Adipose tissue (tissue), 3 donors: Measurements from ENCODE around the gene HMX3. TPM values are rescaled to one million over a fixed set of nuclear protein-coding genes. Genes with fewer than 3 reads are reported as not detected.

Experiments used
- H3K27ac ChIP-seq: one replicate; pipeline ENCODE4 v1.5.1; 2013; ENCODE audit warnings: low read depth, low read length
- WGBS, 3 donors: extraction: QIAGEN DNeasy Blood & Tissue Kit; methylation state at CpG; one replicate each; pipeline ENCODE4 v1.1.7; 2013; 5-methylcytosine and 5-hydroxymethylcytosine counted together
- polyA plus RNA-seq, 3 donors: library from polyadenylated mRNA; stranded (reverse); fragments of 200-250 nt; gene quantifications; one replicate each; pipeline ENCODE4 v1.2.3, GENCODE V29; 2013
- donor health status: healthy with polysubstance abuse.
- donor health status: Bipolar disorder and iron deficiency.
- donor health status: healthy.

HMX3 gene
- polyA plus RNA-seq, 3 donors: 0.67 TPM; not detected in 2

- no peak overlapping the region for H3K27ac ChIP-seq
- 1 to 4% (median 2%) methylated on average over 48 of the region's 48 CpGs for WGBS, 3 donors
Observed at GRCh38 chr10:123132576-123133477, 2.9 kb upstream of the HMX3 start.

- 4 to 8% (median 6%) methylated on average over 40 of the region's 40 CpGs for WGBS, 3 donors
- H3K27ac ChIP-seq: no peak overlapping the region
Observed at GRCh38 chr10:123133541-123134342, 2.0 kb upstream of the HMX3 start.

- no peak overlapping the region for H3K27ac ChIP-seq
Observed at GRCh38 chr10:123134343-123134914, 1.3 kb upstream of the HMX3 start.

GRCh38 chr10:123134915-123135414, 805 bp upstream of the HMX3 start:
- WGBS, 3 donors: 2 to 3% (median 2%) methylated on average over 35 to 46 of the region's 46 CpGs

More at GRCh38 chr10:123134343-123134914, 1.3 kb upstream of the HMX3 start:
- WGBS, 3 donors: 3 to 5% (median 3%) methylated on average over 42 of the region's 42 CpGs

GRCh38 chr10:123136221-123136805, 543 bp downstream of the HMX3 start:
- WGBS, 3 donors: 2 to 3% (median 2%) methylated on average over 46 to 59 of the region's 59 CpGs
- H3K27ac ChIP-seq: no peak overlapping the region

More at GRCh38 chr10:123134915-123135414, 805 bp upstream of the HMX3 start:
- no peak overlapping the region for H3K27ac ChIP-seq

- 2 to 8% (median 3%) methylated on average over 78 to 83 of the region's 83 CpGs for WGBS, 3 donors
- H3K27ac ChIP-seq: no peak overlapping the region
Observed at GRCh38 chr10:123136806-123137642, 1.3 kb downstream of the HMX3 start.

GRCh38 chr10:123139165-123139520, 3.4 kb downstream of the HMX3 start:
- no peak overlapping the region for H3K27ac ChIP-seq
- 11 to 27% (median 17%) methylated on average over 7 of the region's 7 CpGs for WGBS, 3 donors

- WGBS, 3 donors: 5 to 22% (median 13%) methylated on average over 32 of the region's 32 CpGs
- H3K27ac ChIP-seq: no peak overlapping the region
Observed at GRCh38 chr10:123139521-123140163, 3.9 kb downstream of the HMX3 start.

GRCh38 chr10:123140164-123140982, 4.6 kb downstream of the HMX3 start:
- 5 to 20% (median 6%) methylated on average over 42 to 43 of the region's 43 CpGs for WGBS, 3 donors
- H3K27ac ChIP-seq: no peak overlapping the region

GRCh38 chr10:123140983-123141390, 5.2 kb downstream of the HMX3 start:
- 5 to 22% (median 11%) methylated on average over 6 of the region's 6 CpGs for WGBS, 3 donors
- H3K27ac ChIP-seq: no peak overlapping the region

- 4 to 15% (median 9%) methylated on average over 31 to 38 of the region's 38 CpGs for WGBS, 3 donors
Observed at GRCh38 chr10:123141791-123142700, 6.3 kb downstream of the HMX3 start.

GRCh38 chr10:123142701-123143161, 7.0 kb downstream of the HMX3 start:
- H3K27ac ChIP-seq: no peak overlapping the region
- 2 to 4% (median 4%) methylated on average over 30 to 33 of the region's 33 CpGs for WGBS, 3 donors

More at GRCh38 chr10:123141791-123142700, 6.3 kb downstream of the HMX3 start:
- no peak overlapping the region for H3K27ac ChIP-seq

GRCh38 chr10:123143162-123143824, 7.5 kb downstream of the HMX3 start:
- 5 to 7% (median 7%) methylated on average over 33 of the region's 33 CpGs for WGBS, 3 donors
- no peak overlapping the region for H3K27ac ChIP-seq

- H3K27ac ChIP-seq: no peak overlapping the region
- WGBS, 3 donors: 9 to 15% (median 14%) methylated on average over 10 of the region's 10 CpGs
Observed at GRCh38 chr10:123143825-123144168, 8.0 kb downstream of the HMX3 start.
